Epithelial cell of prostate (primary cell): ENCODE measurements around the gene OPCML.

ENCODE experiments used
- DNase-seq: peaks from one replicate; pipeline ENCODE4 v3.0.0-alpha.2; 2011; ENCODE audit warnings: low read depth, low spot score
- H3K27ac ChIP-seq: fragments of 450-650 bp; 2 replicates; pipeline ENCODE4 v1.5.1; 2017; ENCODE audit warnings: mild to moderate bottlenecking

The OPCML gene

GRCh38 chr11:133541720-133542095, 9.4 kb upstream of the OPCML start:
- no peak for DNase-seq
- H3K27ac ChIP-seq, result no peak overlapping the region

- no peak overlapping the region for H3K27ac ChIP-seq
- DNase-seq, result no peak
Measured at GRCh38 chr11:133541021-133541719, 8.9 kb upstream of the OPCML start.

- no peak for DNase-seq
- H3K27ac ChIP-seq, result no peak overlapping the region
Measured at GRCh38 chr11:133536198-133536597, 3.9 kb upstream of the OPCML start.

GRCh38 chr11:133533205-133533604, 904 bp upstream of the OPCML start:
- DNase-seq, result no peak
- no peak overlapping the region for H3K27ac ChIP-seq

GRCh38 chr11:133531458-133531857, 843 bp downstream of the OPCML start:
- H3K27ac ChIP-seq, result no peak overlapping the region
- no peak for DNase-seq

GRCh38 chr11:133530501-133530835, 1.8 kb downstream of the OPCML start:
- no peak overlapping the region for H3K27ac ChIP-seq
- DNase-seq, result no peak

- no peak overlapping the region for H3K27ac ChIP-seq
- DNase-seq, result no peak
Measured at GRCh38 chr11:133529807-133530500, 2.3 kb downstream of the OPCML start.

GRCh38 chr11:133526790-133527189, 5.5 kb downstream of the OPCML start:
- H3K27ac ChIP-seq, result no peak overlapping the region
- DNase-seq, result no peak

GRCh38 chr11:133525976-133526375, 6.3 kb downstream of the OPCML start:
- no peak for DNase-seq
- no peak overlapping the region for H3K27ac ChIP-seq

GRCh38 chr11:133524488-133524887, 7.8 kb downstream of the OPCML start:
- DNase-seq, result no peak
- no peak overlapping the region for H3K27ac ChIP-seq

GRCh38 chr11:133522344-133522743, 10.0 kb downstream of the OPCML start:
- DNase-seq, result no peak
- H3K27ac ChIP-seq, result no peak overlapping the region

- no peak for DNase-seq
- no peak overlapping the region for H3K27ac ChIP-seq
Measured at GRCh38 chr11:133521502-133521901, 10.8 kb downstream of the OPCML start.

GRCh38 chr11:133520707-133521106, 11.6 kb downstream of the OPCML start:
- no peak for DNase-seq

GRCh38 chr11:133519560-133519959, 12.7 kb downstream of the OPCML start:
- no peak overlapping the region for H3K27ac ChIP-seq

More at GRCh38 chr11:133520707-133521106, 11.6 kb downstream of the OPCML start:
- no peak overlapping the region for H3K27ac ChIP-seq

GRCh38 chr11:133518702-133519264, 13.5 kb downstream of the OPCML start:
- no peak overlapping the region for H3K27ac ChIP-seq
- no peak for DNase-seq

More at GRCh38 chr11:133519560-133519959, 12.7 kb downstream of the OPCML start:
- no peak for DNase-seq

- DNase-seq, result no peak
- no peak overlapping the region for H3K27ac ChIP-seq
Measured at GRCh38 chr11:133516845-133517244, 15.5 kb downstream of the OPCML start.

GRCh38 chr11:133515107-133515506, 17.2 kb downstream of the OPCML start:
- H3K27ac ChIP-seq, result no peak overlapping the region
- DNase-seq, result no peak

GRCh38 chr11:133509924-133510697, 22.2 kb downstream of the OPCML start:
- H3K27ac ChIP-seq, result no peak overlapping the region
- DNase-seq, result no peak

GRCh38 chr11:133508468-133508867, 23.8 kb downstream of the OPCML start:
- no peak overlapping the region for H3K27ac ChIP-seq
- no peak for DNase-seq

- H3K27ac ChIP-seq, result no peak overlapping the region
- DNase-seq, result no peak
Measured at GRCh38 chr11:133507185-133507584, 25.1 kb downstream of the OPCML start.

- no peak overlapping the region for H3K27ac ChIP-seq
- no peak for DNase-seq
Measured at GRCh38 chr11:133506551-133507094, 25.7 kb downstream of the OPCML start.
